HCT116 (cell line): ENCODE measurements around the gene HAPSTR1. TPM values are rescaled to one million over a fixed set of nuclear protein-coding genes. Genes with fewer than 3 reads are reported as not detected.
A peak's percentile ranks its signal among the peaks of the same experiment; 100 is the strongest.

Source experiments
- ATAC-seq: fragments of 200-7000 bp; cut with Tn5 transposase; 2 replicates; pipeline ENCODE4 v1.9.1; 2020; ENCODE audit warnings: mild to moderate bottlenecking, moderate library complexity
- BruUV-seq: library from RNA; stranded (reverse); fragments of 400-500 nt; replicated peaks from 2 replicates; lab custom pipeline; 2021; lab: Mats Ljungman, UMichigan
- CTCF ChIA-PET: fragments of 300-600 bp; sonication (Branson Sonifier 250); formaldehyde crosslinking; loops from one replicate; lab custom pipeline; 2021; ENCODE audit warnings: antibody characterized with exemption; lab: Charles Lee
- POLR2A ChIA-PET: fragments of 300-600, 350-600 bp; sonication (Branson Sonifier 250); formaldehyde crosslinking; loops from one replicate; lab custom pipeline; 2021; ENCODE audit warnings: antibody characterized with exemption; lab: Charles Lee
- RAD21 ChIA-PET, 2 experiments: fragments of 300-600 bp; sonication (Branson Sonifier 250); formaldehyde crosslinking; loops; one replicate each; lab custom pipeline; 2023; ENCODE audit warnings: low total read pairs in 2 of 2; ENCODE audit not compliant: uncharacterized antibody in 2 of 2, unreplicated experiment in 2 of 2, low non-redundant PET in 1 of 2; lab: Charles Lee
- DNase-seq: peaks from one replicate; pipeline ENCODE4 v3.0.0-alpha.2; 2010; ENCODE audit warnings: low read depth, low spot score
- H2AFZ ChIP-seq: fragments of 200-600 bp; shearing (Covaris generic), sonication (generic); 2 replicates; pipeline ENCODE4 v1.6.1; 2017; ENCODE audit warnings: low read depth, mixed run types, mixed read lengths, antibody characterized with exemption, low read length; ENCODE audit not compliant: poor library complexity, severe bottlenecking
- H3K27ac ChIP-seq: 2 replicates; pipeline ENCODE4 v1.5.1; 2012; ENCODE audit warnings: low read depth, low read length
- H3K27me3 ChIP-seq: fragments of 200-600 bp; sonication (generic); 2 replicates; pipeline ENCODE4 v1.6.1; 2016; ENCODE audit warnings: mixed run types, low read length, mixed read lengths; ENCODE audit not compliant: insufficient read depth
- H3K36me3 ChIP-seq, 2 experiments: fragments of 200-500 bp in 1 of 2; fragments of 200-600 bp in 1 of 2; sonication (Bioruptor generic) in 1 of 2; sonication (generic) in 1 of 2; 2 replicates each; pipeline versions ENCODE4 v1.5.1 to v1.6.1; 2014 to 2016; ENCODE audit warnings: low read length in 2 of 2, inconsistent platforms in 1 of 2, mixed read lengths in 1 of 2, mixed run types in 1 of 2; ENCODE audit not compliant: insufficient read depth in 2 of 2, control insufficient read depth in 1 of 2
- H3K4me1 ChIP-seq, 2 experiments: fragments of 200-600 bp in 1 of 2; sonication (generic) in 1 of 2; 2 replicates each; pipeline versions ENCODE4 v1.5.1 to v1.6.1; 2012 to 2017; ENCODE audit warnings: low read length in 2 of 2, inconsistent platforms in 1 of 2, mild to moderate bottlenecking in 1 of 2, mixed read lengths in 1 of 2, mixed run types in 1 of 2, moderate library complexity in 1 of 2; ENCODE audit not compliant: insufficient read depth in 2 of 2, control insufficient read depth in 1 of 2
- H3K4me2 ChIP-seq: fragments of 200-600 bp; sonication (generic); 2 replicates; pipeline ENCODE4 v1.6.1; 2017; ENCODE audit warnings: mixed run types, low read length, mixed read lengths
- H3K4me3 ChIP-seq, 2 experiments: fragments of 200-600 bp in 1 of 2; sonication (generic) in 1 of 2; replicated peaks in 1 of 2; 2 replicates each; pipeline ENCODE4 v1.5.1; 2011 to 2016; ENCODE audit warnings: low read length in 2 of 2, control low read depth in 1 of 2, low read depth in 1 of 2, mild to moderate bottlenecking in 1 of 2, mixed read lengths in 1 of 2, mixed run types in 1 of 2
- H3K79me2 ChIP-seq: fragments of 200-600 bp; sonication (generic); 2 replicates; pipeline ENCODE4 v1.6.1; 2017; ENCODE audit warnings: mild to moderate bottlenecking, mixed run types, low read length, moderate library complexity, mixed read lengths; ENCODE audit not compliant: insufficient read depth
- H3K9ac ChIP-seq: fragments of 200-600 bp; sonication (generic); 2 replicates; pipeline ENCODE4 v1.6.1; 2016; ENCODE audit warnings: low read length, mixed read lengths
- H3K9me2 ChIP-seq: fragments of 200-600 bp; sonication (generic), shearing (Covaris generic); 2 replicates; pipeline ENCODE4 v1.6.1; 2017; ENCODE audit warnings: mixed run types, mild to moderate bottlenecking, moderate library complexity; ENCODE audit not compliant: insufficient read depth
- H3K9me3 ChIP-seq, 2 experiments: fragments of 200-500 bp in 1 of 2; fragments of 200-600 bp in 1 of 2; sonication (Bioruptor generic) in 1 of 2; sonication (generic) in 1 of 2; 2 replicates each; pipeline ENCODE4 v1.6.1; 2014 to 2017; ENCODE audit warnings: low read length in 2 of 2, mixed read lengths in 2 of 2, inconsistent platforms in 1 of 2, low read depth in 1 of 2, mild to moderate bottlenecking in 1 of 2, mixed run types in 1 of 2, moderate library complexity in 1 of 2; ENCODE audit not compliant: control insufficient read depth in 1 of 2, insufficient read depth in 1 of 2
- H4K20me1 ChIP-seq: fragments of 200-600 bp; sonication (generic), shearing (Covaris generic); 2 replicates; pipeline ENCODE4 v1.6.1; 2017; ENCODE audit warnings: mixed run types, mild to moderate bottlenecking, moderate library complexity; ENCODE audit not compliant: insufficient read depth
- CBX3 ChIP-seq: IDR thresholded peaks from 2 replicates; pipeline ENCODE4 v1.6.1; 2012; ENCODE audit warnings: low read depth
- CEBPB ChIP-seq: IDR thresholded peaks from 2 replicates; pipeline ENCODE4 v1.6.1; 2012; ENCODE audit warnings: low read depth
- EGR1 ChIP-seq: IDR thresholded peaks from 2 replicates; pipeline ENCODE4 v1.6.1; 2012; ENCODE audit warnings: low read depth
- ELF1 ChIP-seq: IDR thresholded peaks from 2 replicates; pipeline ENCODE4 v1.6.1; 2012; ENCODE audit warnings: low read depth, borderline replicate concordance
- EZH2 ChIP-seq: fragments of 200-600 bp; sonication (generic); IDR thresholded peaks from 2 replicates; pipeline ENCODE4 v1.6.1; 2017; ENCODE audit warnings: antibody characterized with exemption, mixed run types
- EZH2phosphoT487 ChIP-seq: fragments of 200-600 bp; IDR thresholded peaks from 2 replicates; pipeline ENCODE4 v1.6.1; 2018; ENCODE audit warnings: antibody characterized with exemption, borderline replicate concordance
- FOSL1 ChIP-seq: IDR thresholded peaks from 2 replicates; pipeline ENCODE4 v1.6.1; 2012; ENCODE audit warnings: low read depth
- POLR2A ChIP-seq: IDR thresholded peaks from 2 replicates; pipeline ENCODE4 v1.7.0; 2011; ENCODE audit warnings: borderline replicate concordance; ENCODE audit not compliant: insufficient read depth, insufficient read length; ENCODE audit errors: extremely low read depth
- POLR2AphosphoS5 ChIP-seq: IDR thresholded peaks from 2 replicates; pipeline ENCODE4 v1.6.1; 2011; ENCODE audit warnings: mild to moderate bottlenecking, low read depth, low read length, moderate library complexity
- RAD21 ChIP-seq: IDR thresholded peaks from 2 replicates; pipeline ENCODE4 v1.6.1; 2012; ENCODE audit warnings: low read depth, mild to moderate bottlenecking
- SIN3A ChIP-seq: IDR thresholded peaks from 2 replicates; pipeline ENCODE4 v1.6.1; 2012; ENCODE audit warnings: low read depth
- SP1 ChIP-seq: IDR thresholded peaks from 2 replicates; pipeline ENCODE4 v1.6.1; 2012; ENCODE audit warnings: low read depth
- ZFX ChIP-seq: fragments of 450-650 bp; IDR thresholded peaks from 2 replicates; pipeline ENCODE4 v1.6.1; 2017
- intact Hi-C: fragments of 100-400 bp; cut with micrococcal nuclease; formaldehyde crosslinking; loops from 2 replicates; pipeline ENCODE4 v1.10.0; 2022
- total RNA-seq: library from RNA; stranded (reverse); gene quantifications from one replicate; pipeline ENCODE4 v1.2.1, GENCODE V29; 2021; ENCODE audit not compliant: unreplicated experiment
- TF ChIP-seq, protein P1 (sequence below): IDR thresholded peaks from 2 replicates; pipeline ENCODE4 v1.6.1; 2012

HAPSTR1 gene
- total RNA-seq, 1 experiment from 2014 or later, result 54.9 TPM

GRCh38 chr16:9048302-9048700 is 43.1 kb upstream of the HAPSTR1 start (continued):
- TF ChIP-seq FOSL1 (no peak), ZFX (no peak), EGR1 (no peak; the same call in 1 of the 2 replicates), SP1 (no peak), RAD21 (no peak), ELF1 (no peak), POLR2A (no peak), POLR2AphosphoS5 (no peak)
- TF ChIP-seq, protein P1, sequence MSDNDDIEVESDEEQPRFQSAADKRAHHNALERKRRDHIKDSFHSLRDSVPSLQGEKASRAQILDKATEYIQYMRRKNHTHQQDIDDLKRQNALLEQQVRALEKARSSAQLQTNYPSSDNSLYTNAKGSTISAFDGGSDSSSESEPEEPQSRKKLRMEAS, result no peak

GRCh38 chr16:9049241-9049640 is 42.2 kb upstream of the HAPSTR1 start:
- Histone ChIP-seq H3K9me2 (no peaks in the 10 kb centered on the region), H3K9me3 (no peaks in the 10 kb centered on the region), H3K27ac (peak overlapping the region; percentile 37), H3K4me1 (peaks cover 44 to 57% of the 10 kb centered on the region in 2 experiments), H3K4me2 (peak overlapping the region; percentile 21; the same call in 1 of the 2 replicates), H4K20me1 (no peaks in the 10 kb centered on the region), H3K79me2 (no peaks in the 10 kb centered on the region), H3K36me3 (no peaks in the 10 kb centered on the region), H3K27me3 (no peaks in the 10 kb centered on the region), H2AFZ (no peak overlapping the region), H3K9ac (no peak overlapping the region), H3K4me3 (no peak overlapping the region)
- no TSS peak for BruUV-seq
- TF ChIP-seq EZH2phosphoT487 (no peak), SIN3A (no peak), ZFX (no peak), EZH2 (no peak), CBX3 (no peak), POLR2A (no peak), POLR2AphosphoS5 (no peak; the same call in 1 of the 2 replicates), CEBPB (no peak)
- TF ChIP-seq, protein P1, result no peak
- ChIA-PET RAD21 (no interaction called here), POLR2A (no interaction called here), CTCF (interaction anchor here (1.4 to 2.2 kb wide), 4 partner anchors 16 to 40 kb away, joined by 4 to 14 read pairs (median 6); no protein-coding TSS in a partner anchor)
- intact Hi-C loops, result no loop called here
- DNase-seq (no peak), ATAC-seq (no peak)
